Activated T-helper 9 cell treated with anti-CD3 and anti-CD28 coated beads, Interleukin-2, amount 50 U/mL, for 16 hours (primary cell): ENCODE measurements around the gene MX2.
"Not testable (repeated sequence)": the region's sequence is repeated elsewhere in the genome, so short reads cannot be mapped to it uniquely, and the experiment has no call there.

Experiments
- DNase-seq: peaks from one replicate; pipeline ENCODE4 v3.0.0-alpha.2; 2020; ENCODE audit warnings: low read depth

The MX2 gene, protein sequence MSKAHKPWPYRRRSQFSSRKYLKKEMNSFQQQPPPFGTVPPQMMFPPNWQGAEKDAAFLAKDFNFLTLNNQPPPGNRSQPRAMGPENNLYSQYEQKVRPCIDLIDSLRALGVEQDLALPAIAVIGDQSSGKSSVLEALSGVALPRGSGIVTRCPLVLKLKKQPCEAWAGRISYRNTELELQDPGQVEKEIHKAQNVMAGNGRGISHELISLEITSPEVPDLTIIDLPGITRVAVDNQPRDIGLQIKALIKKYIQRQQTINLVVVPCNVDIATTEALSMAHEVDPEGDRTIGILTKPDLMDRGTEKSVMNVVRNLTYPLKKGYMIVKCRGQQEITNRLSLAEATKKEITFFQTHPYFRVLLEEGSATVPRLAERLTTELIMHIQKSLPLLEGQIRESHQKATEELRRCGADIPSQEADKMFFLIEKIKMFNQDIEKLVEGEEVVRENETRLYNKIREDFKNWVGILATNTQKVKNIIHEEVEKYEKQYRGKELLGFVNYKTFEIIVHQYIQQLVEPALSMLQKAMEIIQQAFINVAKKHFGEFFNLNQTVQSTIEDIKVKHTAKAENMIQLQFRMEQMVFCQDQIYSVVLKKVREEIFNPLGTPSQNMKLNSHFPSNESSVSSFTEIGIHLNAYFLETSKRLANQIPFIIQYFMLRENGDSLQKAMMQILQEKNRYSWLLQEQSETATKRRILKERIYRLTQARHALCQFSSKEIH

DNA sequence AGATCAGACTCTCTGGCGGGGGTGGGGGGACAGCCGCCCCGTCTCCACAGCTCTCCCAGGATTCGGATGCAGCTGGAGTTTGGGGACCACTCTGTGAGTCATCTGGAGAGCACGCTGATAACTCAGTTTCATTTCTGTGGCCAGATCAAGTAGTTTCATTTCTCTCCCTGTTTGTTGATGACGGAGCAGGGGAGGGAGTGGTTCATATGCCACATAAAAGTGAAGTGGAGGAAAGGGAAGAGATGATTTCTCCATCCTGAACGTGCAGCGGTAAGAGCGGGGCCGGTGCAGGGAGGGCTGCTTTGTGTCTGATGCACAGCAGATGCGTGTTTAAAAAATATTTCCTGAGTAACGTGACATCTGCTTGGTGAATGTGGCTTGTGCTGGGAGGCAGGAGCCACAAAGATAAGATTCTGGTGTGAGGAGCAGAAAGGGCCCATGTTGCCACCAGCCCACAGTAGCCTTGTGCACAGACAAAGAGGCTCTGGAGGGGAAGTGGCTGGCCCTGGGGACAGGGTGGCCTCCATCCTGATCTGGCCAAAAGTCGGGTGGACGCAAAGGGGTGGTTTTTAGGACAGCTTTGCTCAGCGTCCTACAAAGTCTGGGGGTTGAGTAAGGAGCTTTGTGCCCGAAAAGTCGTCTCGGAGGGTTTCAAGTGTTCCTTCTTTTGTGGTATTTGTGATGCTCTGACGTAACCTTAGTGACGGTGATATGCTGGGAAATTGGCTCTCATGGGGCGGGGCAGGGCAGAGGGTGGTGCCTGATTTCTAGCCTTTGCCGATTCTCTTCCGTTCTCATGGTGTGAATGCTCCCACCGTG, at the start of gene MX2:
Gene MX2 (plus strand): TSS at position 242 of the 819 bp plus-strand sequence. CDS start 14,880 bp downstream, outside the sequence.
- DNase-seq, result peak; percentile 61

DNA sequence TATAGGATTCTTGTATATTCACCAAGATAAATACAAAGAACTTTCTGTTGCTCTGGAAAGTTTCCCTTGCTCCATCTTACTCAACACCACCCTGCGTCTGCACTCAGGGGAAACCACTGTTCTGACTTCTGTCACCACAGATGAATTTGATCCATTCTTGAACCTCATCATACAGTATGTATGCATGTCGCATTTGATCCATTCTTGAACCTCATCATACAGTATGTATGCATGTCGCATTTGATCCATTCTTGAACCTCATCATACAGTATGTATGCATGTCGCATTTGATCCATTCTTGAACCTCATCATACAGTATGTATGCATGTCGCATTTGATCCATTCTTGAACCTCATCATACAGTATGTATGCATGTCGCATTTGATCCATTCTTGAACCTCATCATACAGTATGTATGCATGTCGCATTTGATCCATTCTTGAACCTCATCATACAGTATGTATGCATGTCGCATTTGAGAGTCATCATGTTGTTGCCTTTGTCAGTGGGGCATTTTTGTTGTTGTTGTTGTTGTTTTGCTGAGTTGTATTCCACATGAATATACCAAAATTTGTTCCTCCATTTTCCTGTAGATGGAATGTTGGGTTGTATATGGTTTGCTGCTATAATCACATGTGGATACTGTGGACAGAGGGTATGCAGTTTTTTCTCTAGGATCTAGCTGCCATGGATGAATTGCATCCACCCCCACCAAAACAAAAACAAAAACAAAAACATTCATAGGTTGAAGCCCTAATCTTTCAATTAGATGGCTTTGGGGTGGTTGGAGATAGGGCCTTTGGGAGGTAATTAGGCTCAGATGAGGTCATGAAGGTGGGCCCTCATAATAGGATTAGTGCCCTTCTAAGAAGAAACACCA, 48.3 kb upstream of the MX2 start:
- DNase-seq, result not testable (repeated sequence)

DNA sequence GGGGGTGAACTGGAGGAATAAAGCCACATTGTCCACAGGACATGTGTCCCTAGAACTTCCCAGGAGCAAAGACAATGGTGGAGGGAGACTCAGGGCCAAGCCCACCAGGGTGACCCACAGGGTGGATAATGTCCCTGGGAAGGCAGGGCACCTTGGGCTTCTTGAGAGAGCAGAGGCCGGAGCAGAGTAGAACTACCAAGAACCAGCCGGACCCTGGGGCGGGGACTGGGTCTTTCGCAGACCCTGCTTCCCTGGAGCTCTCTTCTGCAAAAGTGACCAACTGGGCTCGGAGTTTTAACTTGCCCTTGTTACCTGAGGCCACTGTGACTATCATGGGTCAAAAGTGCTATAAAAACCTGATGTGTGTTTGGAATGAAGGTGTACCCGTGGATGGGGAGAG, 46.1 kb upstream of the MX2 start:
- DNase-seq, result no peak

DNA sequence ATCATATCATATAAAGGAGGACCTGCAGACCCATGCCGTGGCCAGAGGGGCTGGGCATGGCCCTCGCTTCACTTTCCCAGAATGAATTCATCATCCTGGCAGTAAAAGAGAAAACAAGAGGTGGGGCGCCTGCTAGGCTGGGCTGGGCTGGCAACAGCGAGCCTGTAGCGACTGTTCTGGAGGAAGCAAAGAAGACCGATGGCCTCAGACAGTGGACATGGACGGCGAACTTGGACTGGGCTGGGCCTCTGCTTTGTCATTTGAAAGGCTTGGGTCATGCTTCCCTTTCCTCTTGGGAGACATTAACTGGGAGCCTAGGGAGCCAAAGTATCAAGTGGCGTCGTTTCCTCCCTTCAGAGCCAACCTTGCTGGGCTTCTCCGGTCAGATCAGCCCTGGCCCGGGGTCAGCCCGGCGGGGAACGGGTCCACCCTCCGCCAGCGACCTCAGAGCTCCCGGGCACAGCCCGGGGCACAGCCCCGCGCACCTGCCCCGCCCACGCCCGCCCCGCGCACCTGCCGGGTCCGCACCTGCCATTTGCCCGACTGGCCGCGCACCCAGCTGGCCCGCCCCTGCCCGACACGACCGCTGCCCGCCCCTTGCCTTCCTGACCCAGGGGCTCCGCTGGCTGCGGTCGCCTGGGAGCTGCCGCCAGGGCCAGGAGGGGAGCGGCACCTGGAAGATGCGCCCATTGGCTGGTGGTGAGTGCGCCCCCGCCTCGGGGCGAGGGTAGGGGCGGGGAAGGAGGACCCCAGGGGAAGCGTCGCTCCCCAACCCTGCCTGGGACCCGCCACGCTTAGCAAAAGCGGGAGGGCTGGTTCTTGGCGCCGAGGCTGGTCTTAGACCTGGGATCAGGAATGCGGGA, 45.4 kb upstream of the MX2 start, which contains the start of gene FAM3B:
Gene FAM3B (plus strand): TSS at position 602 of the 863 bp plus-strand sequence. CDS start 79 bp downstream, at position 681.
- DNase-seq, result no peak

DNA sequence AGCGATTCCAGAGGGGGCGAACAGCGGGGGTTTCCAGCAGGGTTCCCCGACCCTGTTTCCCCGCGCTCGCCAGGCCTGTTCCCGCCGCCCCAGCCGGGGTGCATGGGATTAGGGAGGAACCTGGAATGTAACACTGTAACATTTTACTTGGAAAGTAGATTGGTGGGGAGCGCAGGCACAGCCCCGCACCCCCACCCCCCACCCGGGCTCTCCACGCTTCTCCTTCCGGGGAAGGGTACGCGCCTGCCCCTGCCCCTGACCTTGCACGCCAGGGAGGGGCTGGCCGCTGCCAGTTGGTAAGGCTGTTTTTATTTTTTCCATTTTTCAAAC, 44.8 kb upstream of the MX2 start:
- DNase-seq, result no peak

DNA sequence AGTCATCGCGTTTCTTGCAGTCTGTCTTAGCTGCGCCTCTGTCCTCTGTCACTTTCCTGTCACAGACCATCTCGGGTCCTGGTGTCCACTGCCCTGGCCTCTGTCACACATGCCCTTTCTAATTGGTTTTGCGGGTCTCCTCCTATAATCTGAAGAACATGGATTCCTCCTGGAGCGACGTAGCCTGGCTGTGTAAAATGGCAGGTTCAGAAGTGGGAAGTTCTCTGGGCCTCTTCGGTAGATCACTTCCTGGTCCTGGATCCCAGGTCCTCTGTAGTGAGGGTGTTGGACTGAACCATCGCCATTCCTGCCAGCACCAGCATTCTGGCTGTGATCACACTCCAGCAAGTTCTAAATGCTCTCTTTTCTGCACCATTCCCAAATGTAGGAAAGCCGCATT, 44.4 kb upstream of the MX2 start:
- no peak for DNase-seq

DNA sequence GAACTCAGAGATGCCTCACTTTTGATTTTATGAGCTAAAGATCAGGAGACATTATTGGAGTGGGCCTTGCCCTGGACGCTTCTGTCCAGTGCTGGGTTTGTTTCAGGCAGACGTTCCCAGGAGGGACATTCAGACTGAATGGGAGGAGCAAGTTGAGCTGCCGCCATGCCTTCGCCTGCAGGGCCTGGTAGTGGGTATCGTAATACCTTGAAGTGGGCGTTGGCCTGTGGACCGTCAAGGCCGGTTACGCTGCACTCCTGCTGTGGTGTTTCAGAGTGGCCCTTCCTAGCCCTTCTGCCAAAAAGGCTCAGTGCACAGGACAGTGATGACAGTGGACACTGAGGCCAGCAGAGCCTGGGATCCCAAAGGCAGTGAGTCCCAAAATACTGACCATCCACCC, 43.6 kb upstream of the MX2 start:
- no peak for DNase-seq

DNA sequence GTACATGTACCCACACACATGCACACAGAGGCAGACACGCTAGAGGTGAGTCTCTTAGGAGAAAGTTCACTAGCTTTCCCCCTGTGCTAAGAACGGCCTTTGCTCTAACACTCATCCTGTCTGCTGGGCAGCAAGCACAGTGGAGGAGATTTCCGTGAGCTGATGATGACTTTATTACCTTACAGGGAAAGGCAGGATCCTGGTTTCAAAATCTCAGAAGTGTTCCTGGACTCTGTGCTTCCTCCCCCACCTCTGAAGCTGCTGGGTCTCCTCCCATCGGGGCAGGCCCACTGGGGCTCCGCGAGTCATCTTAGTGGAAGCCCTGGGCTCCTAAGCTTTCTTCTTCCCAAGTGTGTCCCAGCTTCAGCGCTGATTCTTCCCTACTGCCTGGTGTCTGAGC, 42.6 kb upstream of the MX2 start:
- DNase-seq, result no peak

DNA sequence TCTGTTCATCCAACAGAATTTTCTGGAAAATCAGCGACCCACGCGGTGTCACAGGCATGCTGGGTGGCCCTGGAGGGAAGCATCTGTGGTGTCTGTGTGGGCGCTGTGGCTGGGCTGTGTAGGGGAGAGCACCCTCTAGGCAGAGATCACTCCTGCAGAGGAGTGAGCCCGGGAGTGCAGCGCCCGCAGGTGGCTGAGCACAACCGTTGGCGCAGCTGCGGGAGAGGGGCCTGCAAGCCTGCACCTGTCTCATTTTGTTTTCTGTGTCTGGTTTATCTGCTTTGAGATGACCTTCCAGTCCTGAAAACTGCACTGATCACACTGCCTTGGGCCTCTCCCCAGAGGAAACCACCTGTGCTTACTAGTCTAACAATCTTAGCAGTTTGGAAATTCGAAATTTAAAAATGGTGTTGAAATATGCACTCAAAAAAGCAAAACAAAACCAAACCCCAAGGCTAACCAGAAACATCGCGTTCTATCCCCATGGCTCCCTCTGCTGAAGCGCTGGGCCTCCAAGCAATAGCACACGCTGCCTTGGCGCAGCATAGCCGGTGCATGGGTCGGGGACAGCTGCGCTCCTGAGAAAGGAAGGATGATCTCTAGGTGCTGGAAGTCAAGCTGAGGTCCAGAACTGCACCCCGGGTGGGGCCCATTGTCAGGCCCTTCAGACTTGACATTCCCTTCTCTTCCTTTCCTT, 40.5 kb upstream of the MX2 start:
- no peak for DNase-seq

DNA sequence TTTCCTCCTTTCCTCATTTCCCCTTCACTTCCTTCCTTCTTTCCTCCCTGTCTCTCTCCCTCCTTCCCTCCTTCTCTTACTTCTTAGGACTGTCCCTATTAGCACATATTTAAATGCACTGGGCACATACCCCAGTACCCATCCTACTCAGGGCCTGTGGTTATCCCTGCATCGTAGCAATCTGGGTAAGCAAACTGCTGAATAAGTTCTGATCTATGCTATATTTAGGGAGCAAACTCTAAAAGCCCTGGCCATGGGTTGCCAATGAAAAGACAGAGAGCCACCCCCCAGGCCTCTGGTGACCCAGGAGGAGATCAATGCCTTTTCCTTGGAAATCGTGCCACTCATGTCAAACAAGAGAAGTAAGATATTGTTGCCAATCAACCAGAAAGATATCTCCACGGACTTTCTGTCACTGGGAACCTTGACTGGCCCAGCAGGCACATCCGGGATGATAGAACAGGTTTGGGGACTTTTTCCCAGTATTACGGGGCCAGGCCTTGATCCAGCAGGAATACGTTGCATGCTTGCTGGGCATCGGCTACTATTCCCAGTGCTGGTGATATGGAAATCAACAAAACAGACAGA, 39.8 kb upstream of the MX2 start:
- DNase-seq, result no peak

DNA sequence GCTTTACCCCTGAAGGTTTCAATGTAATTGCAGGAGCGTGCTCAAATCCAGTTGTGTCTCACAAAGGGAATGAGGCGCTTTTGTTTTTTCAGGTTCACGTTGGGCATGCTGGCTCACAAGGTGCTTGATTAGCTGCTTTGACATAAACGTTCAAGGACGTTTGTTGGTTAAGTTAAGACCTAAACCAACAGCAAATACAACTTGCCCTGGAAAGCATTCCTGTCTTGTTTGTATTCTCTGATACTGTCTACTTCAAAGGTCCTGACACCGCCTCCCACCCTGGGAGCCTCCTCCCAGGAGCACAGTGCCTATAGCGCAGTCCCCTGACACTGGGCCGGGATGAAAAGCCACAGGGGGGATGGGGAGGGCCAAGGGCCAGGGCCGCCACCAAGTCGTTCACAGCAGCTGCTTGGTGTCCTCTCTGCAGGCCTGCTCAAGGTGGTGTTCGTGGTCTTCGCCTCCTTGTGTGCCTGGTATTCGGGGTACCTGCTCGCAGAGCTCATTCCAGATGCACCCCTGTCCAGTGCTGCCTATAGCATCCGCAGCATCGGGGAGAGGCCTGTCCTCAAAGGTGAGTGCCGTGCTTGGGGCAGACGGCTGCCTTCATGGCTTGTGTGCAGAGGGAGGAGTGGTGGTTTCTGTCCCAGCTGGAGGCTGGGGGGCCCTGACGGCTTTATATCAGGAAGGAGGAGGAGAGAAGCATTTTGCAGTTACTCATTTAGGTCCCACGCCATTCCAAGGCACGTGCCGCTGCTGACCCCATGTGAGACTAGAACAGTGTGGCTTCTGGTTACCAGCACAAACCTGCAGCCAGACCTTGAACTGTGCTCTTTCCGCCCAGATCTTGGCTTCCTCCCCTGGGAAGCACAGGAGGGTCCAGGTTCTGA, 39.1 kb upstream of the MX2 start:
- no peak for DNase-seq

DNA sequence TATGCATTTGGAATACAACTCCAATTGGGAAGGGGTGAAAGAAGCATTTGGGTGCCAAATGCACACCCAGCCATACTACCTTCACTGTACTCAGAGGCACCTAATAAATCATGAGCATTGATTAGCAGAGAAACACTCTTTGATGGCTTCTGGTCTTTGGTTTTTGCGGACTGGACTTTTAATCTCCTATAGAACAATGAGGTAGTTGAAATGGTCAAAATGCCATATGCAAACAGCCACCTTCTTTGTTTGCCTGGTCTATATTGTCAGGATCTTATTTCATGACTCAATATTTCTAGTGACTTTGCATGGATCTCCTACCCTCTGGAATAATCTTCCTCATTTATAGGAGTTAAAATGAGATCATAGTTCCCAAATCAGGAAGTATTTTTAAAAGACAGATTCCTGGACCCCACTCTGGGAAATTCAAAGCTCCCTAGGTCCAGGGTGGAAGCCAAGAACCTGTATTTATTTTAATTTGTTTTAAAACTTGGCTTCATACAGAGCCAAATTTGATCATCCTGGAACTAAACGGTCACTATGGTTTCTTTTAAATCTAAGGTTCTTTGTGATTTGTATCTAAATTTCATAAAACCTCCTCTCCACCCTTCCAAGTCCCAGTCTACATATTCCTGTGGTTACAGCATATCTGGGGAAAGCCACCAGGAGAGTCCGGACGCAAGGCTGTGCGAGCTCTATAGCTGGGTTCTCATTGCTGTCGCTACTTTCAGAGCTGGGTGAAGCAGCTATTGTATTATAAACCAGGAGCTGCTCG, 36.5 kb upstream of the MX2 start:
- DNase-seq, result no peak

DNA sequence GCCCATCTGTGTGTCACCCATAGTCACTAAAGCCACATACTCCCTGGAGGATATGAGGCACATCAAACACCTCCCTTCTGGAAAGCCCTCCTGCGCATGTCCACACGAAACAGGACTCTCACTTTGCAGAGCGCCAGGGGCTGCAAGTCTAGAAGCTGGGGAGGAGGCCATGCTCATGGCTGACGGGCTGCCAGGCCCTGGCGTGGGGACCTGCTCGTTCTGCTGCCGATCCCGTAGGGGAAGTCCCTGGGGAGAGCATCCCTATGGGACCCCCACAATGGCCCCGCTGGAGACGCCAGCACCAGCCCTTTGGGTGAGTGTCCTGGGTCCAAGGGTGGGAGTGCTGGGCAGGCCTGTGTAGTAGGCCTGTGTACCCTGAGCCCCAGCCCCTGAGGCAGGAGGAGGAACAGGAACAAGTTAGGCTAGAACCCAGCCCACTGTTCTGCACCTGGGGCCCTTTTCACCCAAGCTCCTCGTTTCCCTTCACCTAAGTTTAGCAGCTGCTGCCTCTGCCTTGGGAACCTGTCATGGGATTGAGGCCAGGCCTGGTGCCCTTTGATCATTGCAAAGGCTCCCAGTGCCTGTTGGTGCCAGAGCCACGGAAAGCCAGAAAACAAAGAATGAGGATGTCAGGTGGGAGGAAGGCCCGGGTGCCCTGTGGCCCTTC, 35.3 kb upstream of the MX2 start:
- no peak for DNase-seq

DNA sequence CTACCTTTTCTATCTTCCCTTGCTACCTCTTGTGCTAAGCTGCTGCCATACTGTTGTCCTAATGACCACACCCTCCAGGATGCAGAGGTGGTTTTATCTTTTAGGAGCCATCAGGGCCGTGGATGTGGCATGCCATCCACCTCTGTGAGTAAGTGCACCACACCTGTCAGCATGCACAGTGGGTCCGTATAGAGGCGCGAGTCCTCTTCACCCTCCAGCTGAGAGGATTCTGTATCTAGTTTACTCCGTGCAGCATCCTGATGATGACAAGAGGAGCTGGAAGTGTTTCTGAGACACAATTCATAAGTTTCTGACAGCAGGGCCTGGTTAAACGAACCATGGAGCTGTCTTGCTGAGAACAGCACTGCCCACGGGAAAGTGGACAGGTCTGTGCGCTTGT, 34.1 kb upstream of the MX2 start:
- no peak for DNase-seq

DNA sequence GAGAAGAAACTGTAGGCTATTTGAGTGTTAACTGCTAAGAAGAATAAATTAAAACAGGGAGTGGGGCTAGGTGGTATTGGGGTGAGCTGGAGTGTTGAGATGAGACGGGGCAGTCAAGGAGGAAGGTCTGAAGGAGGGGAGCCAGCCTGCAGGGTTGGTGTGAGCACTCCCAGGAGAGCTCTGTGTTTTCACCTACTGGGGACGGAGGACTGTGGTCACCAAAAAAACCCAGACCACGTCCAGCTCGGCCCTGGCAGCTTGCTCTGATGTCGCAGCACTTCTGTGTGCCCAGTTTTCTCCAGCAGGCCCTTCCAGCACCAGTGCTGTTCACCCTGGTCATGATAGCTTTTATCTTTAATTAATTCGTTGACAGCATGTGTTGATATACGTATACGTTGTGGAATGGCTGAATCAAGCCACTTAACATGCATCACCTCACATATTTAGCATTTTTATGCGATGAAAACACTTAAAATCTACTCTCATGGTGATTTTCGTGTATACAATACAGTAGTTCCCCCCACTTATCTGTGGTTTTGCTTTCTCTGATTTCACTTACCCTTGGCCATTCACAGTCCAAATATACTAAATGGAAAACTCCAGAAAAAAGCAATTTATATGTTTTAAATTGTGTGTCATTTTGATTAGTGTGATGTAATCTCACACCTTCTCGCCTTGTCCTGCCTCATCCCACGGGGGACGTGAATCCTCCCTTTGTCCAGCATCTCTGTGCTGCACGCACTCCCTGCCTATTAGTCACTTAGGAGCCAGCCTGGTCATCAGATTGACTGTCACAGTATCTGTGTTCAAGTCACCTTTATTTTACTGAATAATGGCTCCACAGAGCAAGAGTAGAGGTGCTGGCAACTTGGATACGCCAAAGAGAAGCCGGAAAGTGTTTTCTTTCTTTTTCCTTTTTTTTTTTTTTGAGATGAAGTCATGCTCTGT, 32.9 kb upstream of the MX2 start:
- no peak for DNase-seq

DNA sequence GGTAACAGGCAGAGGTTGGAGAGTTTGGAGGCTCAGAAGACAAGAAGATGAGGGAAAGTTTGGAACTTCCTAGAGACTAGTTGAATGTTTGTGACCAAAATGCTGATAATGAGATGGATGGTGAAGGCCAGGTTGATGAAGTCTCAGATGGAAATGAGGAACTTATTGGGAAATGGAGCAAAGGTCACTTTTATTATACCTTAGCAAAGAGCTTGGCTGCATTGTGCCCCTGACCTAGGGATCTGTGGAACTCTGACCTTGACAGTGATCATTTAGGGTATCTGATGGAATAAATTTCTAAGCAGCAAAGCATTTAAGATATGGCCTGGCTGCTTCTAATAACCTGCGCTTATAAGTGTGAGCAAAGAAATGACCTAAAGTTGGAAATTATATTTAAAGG, 28.1 kb upstream of the MX2 start:
- no peak for DNase-seq
